ENCODE data around the gene NAT8L. TPM values are rescaled to one million over a fixed set of nuclear protein-coding genes. Genes with fewer than 3 reads are reported as not detected.

Gene NAT8L
- total and polyA plus RNA-seq, 2 donors (not counting 1 experiment from before 2014, with no cell fraction given), result 0.03 to 0.25 TPM

DNA sequence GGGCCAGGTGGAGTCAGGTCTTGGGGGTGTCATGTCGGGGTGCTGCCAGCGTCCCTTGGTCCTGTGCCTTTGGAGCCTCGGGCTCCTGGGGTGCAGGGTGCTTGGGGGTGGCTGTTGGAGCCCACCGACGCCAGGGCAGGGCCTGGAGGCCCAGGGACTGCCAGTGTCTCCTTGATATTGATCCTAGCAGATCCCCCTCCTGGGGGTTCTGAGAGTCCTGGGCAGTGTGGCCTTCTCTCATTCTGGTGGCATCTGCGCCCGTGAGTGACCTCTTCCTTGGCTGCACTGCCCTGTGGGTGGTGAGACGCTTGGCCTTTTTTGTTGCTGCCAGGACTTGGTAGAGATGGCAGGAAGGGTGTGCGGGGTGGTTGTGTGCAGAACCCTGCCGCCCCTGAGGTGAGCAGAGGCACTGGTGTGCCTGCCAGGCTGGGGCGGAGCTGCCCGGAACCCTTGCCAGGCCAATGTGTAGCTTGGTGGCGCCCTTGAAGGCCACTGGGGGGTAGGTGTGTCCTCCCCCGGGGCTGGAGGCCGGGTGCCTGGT lies 7.0 kb downstream of the NAT8L start:
- Mint-ChIP-seq H3K4me3 (no peak overlapping the region), H3K4me1 (no peaks in the 10 kb centered on the region), H3K9me3 (ENCODE audit: insufficient read depth) (no peaks in the 10 kb centered on the region), H3K27me3 (no peaks in the 10 kb centered on the region), H3K27ac (no peak overlapping the region)
- CTCF ChIA-PET, result no interaction called here
- H3K36me3 ChIP-seq (replicated peaks in 1 of 2; ENCODE audit: control extremely low read depth in 1 of 2, control insufficient read depth in 1 of 2, extremely low read depth in 1 of 2, insufficient read depth in 2 of 2, low read length in 1 of 2), result no peaks in the 10 kb centered on the region
- H3K27ac ChIP-seq (ENCODE audit: low read length in 2 of 2), result no peak overlapping the region
- WGBS (ENCODE audit: insufficient coverage), result 87% methylated on average over 14 of the region's 15 CpGs
- POLR2A ChIA-PET, result no interaction called here
- no peaks in the 10 kb centered on the region for H3K9me3 ChIP-seq (ENCODE audit: control extremely low read depth in 1 of 3, control insufficient read depth in 2 of 3, insufficient read depth in 1 of 3, low read length in 2 of 3)
- intact Hi-C loops (cut with micrococcal nuclease), result no loop called here
- no peak for TF ChIP-seq EZH2 (IDR thresholded peaks at IDR 0.05; ENCODE audit: borderline replicate concordance, insufficient read depth, low read depth, low read length, poor library complexity, severe bottlenecking)
- TF ChIP-seq, protein P1, sequence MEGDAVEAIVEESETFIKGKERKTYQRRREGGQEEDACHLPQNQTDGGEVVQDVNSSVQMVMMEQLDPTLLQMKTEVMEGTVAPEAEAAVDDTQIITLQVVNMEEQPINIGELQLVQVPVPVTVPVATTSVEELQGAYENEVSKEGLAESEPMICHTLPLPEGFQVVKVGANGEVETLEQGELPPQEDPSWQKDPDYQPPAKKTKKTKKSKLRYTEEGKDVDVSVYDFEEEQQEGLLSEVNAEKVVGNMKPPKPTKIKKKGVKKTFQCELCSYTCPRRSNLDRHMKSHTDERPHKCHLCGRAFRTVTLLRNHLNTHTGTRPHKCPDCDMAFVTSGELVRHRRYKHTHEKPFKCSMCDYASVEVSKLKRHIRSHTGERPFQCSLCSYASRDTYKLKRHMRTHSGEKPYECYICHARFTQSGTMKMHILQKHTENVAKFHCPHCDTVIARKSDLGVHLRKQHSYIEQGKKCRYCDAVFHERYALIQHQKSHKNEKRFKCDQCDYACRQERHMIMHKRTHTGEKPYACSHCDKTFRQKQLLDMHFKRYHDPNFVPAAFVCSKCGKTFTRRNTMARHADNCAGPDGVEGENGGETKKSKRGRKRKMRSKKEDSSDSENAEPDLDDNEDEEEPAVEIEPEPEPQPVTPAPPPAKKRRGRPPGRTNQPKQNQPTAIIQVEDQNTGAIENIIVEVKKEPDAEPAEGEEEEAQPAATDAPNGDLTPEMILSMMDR (IDR thresholded peaks at IDR 0.05), result no peak
- H3K4me1 ChIP-seq (ENCODE audit: control insufficient read depth in 2 of 2, insufficient read depth in 2 of 2, low read length in 2 of 2), result no peaks in the 10 kb centered on the region
- H2AFZ ChIP-seq (ENCODE audit: insufficient read depth, low read depth, low read length, poor library complexity, severe bottlenecking), result no peak overlapping the region
- H3K4me2 ChIP-seq (replicated peaks; ENCODE audit: low read depth, low read length, poor library complexity, severe bottlenecking), result no peak overlapping the region
- no peaks in the 10 kb centered on the region for H3K79me2 ChIP-seq (ENCODE audit: control insufficient read depth, insufficient read depth, low read length)
- no peaks in the 10 kb centered on the region for H3K27me3 ChIP-seq (replicated peaks in 1 of 4; ENCODE audit: control extremely low read depth in 1 of 4, control insufficient read depth in 3 of 4, insufficient read depth in 4 of 4, low read length in 3 of 4)
- ATAC-seq (ENCODE audit: low read depth) (no peak), DNase-seq (no peak)
- no peaks in the 10 kb centered on the region for H4K20me1 ChIP-seq (ENCODE audit: control insufficient read depth, insufficient read depth, low read length, poor library complexity, severe bottlenecking)
- H3K4me3 ChIP-seq (ENCODE audit: control extremely low read depth in 1 of 5, extremely low read depth in 1 of 5, insufficient read depth in 1 of 5, low read depth in 2 of 5, low read length in 4 of 5), result no peak overlapping the region
- no peak overlapping the region for H3K9ac ChIP-seq (ENCODE audit: low read length)

DNA sequence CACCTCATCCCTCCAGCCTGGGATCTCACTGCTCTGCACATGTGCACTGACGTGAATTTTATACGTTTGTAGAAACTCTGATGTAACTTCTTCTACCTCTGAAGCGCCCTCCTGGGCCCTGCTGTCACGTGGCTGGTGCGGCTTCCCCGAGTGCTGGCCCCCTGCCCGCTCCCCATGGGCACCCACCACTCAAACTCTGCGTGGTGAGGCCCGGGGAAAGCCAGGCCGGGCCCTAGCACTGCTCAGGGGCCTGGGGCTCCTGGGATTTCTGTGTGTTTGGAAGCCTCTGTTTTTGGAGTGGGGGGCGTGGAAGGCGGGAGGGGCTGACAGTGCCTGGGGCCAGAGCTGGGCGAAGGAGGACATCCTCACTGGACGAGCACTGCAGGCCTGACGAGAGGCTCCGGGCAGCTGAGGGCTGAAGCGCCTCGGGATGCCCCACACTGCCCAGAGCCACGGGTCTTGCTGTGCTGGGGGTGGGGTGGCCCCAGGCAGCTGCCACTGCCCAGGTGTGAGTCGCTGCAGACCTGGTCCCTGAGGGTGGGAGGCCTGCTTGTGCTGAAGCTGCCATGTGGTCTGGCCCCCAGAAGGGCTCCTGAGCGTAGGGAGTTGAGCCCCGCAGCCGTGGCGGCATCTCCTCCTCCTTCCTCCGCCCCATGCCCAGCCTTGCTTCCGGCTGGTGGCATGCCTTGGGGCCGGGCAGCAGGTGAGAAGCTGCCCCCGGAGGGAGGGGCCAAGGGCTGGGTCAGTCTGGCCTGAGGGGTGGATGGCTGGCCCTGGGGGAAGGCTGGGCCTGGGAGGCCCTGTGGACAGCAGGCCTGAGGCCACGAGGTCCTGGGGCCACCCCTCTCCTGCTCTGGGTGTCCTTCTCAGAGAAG lies 7.7 kb downstream of the NAT8L start:
- POLR2A ChIA-PET, result no interaction called here
- Histone ChIP-seq H3K27ac (ENCODE audit: low read length in 2 of 2) (no peak overlapping the region), H3K4me3 (ENCODE audit: control extremely low read depth in 1 of 5, extremely low read depth in 1 of 5, insufficient read depth in 1 of 5, low read depth in 2 of 5, low read length in 4 of 5) (no peak overlapping the region), H3K36me3 (replicated peaks in 1 of 2; ENCODE audit: control extremely low read depth in 1 of 2, control insufficient read depth in 1 of 2, extremely low read depth in 1 of 2, insufficient read depth in 2 of 2, low read length in 1 of 2) (no peaks in the 10 kb centered on the region), H4K20me1 (ENCODE audit: control insufficient read depth, insufficient read depth, low read length, poor library complexity, severe bottlenecking) (no peaks in the 10 kb centered on the region), H3K4me1 (ENCODE audit: control insufficient read depth in 2 of 2, insufficient read depth in 2 of 2, low read length in 2 of 2) (no peaks in the 10 kb centered on the region), H2AFZ (ENCODE audit: insufficient read depth, low read depth, low read length, poor library complexity, severe bottlenecking) (no peak overlapping the region), H3K4me2 (replicated peaks; ENCODE audit: low read depth, low read length, poor library complexity, severe bottlenecking) (no peak overlapping the region), H3K9ac (ENCODE audit: low read length) (no peak overlapping the region), H3K79me2 (ENCODE audit: control insufficient read depth, insufficient read depth, low read length) (no peaks in the 10 kb centered on the region), H3K27me3 (replicated peaks in 1 of 4; ENCODE audit: control extremely low read depth in 1 of 4, control insufficient read depth in 3 of 4, insufficient read depth in 4 of 4, low read length in 3 of 4) (no peaks in the 10 kb centered on the region), H3K9me3 (ENCODE audit: control extremely low read depth in 1 of 3, control insufficient read depth in 2 of 3, insufficient read depth in 1 of 3, low read length in 2 of 3) (no peaks in the 10 kb centered on the region)
- no peak overlapping the region for H3K4me3 Mint-ChIP-seq
- intact Hi-C loops (cut with micrococcal nuclease), result no loop called here
- TF ChIP-seq, protein P1 (IDR thresholded peaks at IDR 0.05), result no peak
- TF ChIP-seq EZH2 (IDR thresholded peaks at IDR 0.05; ENCODE audit: borderline replicate concordance, insufficient read depth, low read depth, low read length, poor library complexity, severe bottlenecking), result no peak
- H3K27me3 Mint-ChIP-seq, result no peaks in the 10 kb centered on the region
- DNase-seq, result no peak
- H3K4me1 Mint-ChIP-seq, result no peaks in the 10 kb centered on the region
- H3K27ac Mint-ChIP-seq, result no peak overlapping the region
- WGBS (ENCODE audit: insufficient coverage), result 91% methylated on average over 21 of the region's 29 CpGs
- no peaks in the 10 kb centered on the region for H3K9me3 Mint-ChIP-seq (ENCODE audit: insufficient read depth)
- CTCF ChIA-PET, result no interaction called here
- ATAC-seq (ENCODE audit: low read depth), result no peak
